GM23338 (cell line): ENCODE measurements around the gene ME3. TPM values are rescaled to one million over a fixed set of nuclear protein-coding genes. Genes with fewer than 3 reads are reported as not detected.

Experiments used
- ATAC-seq: fragments of 200-7000 bp; cut with Tn5 transposase; 3 replicates; pipeline ENCODE4 v1.9.1; 2020
- DNase-seq: peaks from one replicate; pipeline ENCODE4 v3.0.0-alpha.2; 2015; ENCODE audit warnings: low spot score
- H2AFZ ChIP-seq: fragments of 200-600 bp; sonication (generic); 2 replicates; pipeline ENCODE4 v1.8.0; 2016; ENCODE audit warnings: antibody characterized with exemption, mild to moderate bottlenecking, moderate library complexity
- H3F3A ChIP-seq: fragments of 200-600 bp; sonication (generic); replicated peaks from 2 replicates; pipeline ENCODE4 v1.8.0; 2017; ENCODE audit warnings: antibody characterized with exemption, mixed run types, low read depth
- H3K27ac ChIP-seq: fragments of 200-600 bp; sonication (generic); 2 replicates; pipeline ENCODE4 v1.6.1; 2016; ENCODE audit warnings: low read depth
- H3K27me3 ChIP-seq: fragments of 200-600 bp; sonication (generic); 2 replicates; pipeline ENCODE4 v1.8.0; 2016; ENCODE audit warnings: mild to moderate bottlenecking, mixed run types, moderate library complexity; ENCODE audit not compliant: insufficient read depth
- H3K36me3 ChIP-seq: fragments of 200-600 bp; sonication (generic); 2 replicates; pipeline ENCODE4 v1.8.0; 2016; ENCODE audit warnings: mild to moderate bottlenecking; ENCODE audit not compliant: insufficient read depth
- H3K4me1 ChIP-seq: fragments of 200-600 bp; sonication (generic); 2 replicates; pipeline ENCODE4 v1.8.0; 2016; ENCODE audit warnings: mild to moderate bottlenecking, moderate library complexity; ENCODE audit not compliant: insufficient read depth
- H3K4me2 ChIP-seq: fragments of 200-600 bp; sonication (generic); 2 replicates; pipeline ENCODE4 v1.7.1; 2017; ENCODE audit warnings: mixed run types
- H3K4me3 ChIP-seq: fragments of 200-600 bp; sonication (generic); 2 replicates; pipeline ENCODE4 v1.6.1; 2016; ENCODE audit warnings: mixed run types
- H3K79me2 ChIP-seq: fragments of 200-600 bp; sonication (generic); replicated peaks from 2 replicates; pipeline ENCODE4 v1.8.0; 2017; ENCODE audit warnings: mild to moderate bottlenecking; ENCODE audit not compliant: insufficient read depth
- H3K9me2 ChIP-seq: fragments of 200-600 bp; sonication (generic); 2 replicates; pipeline ENCODE4 v1.8.0; 2017; ENCODE audit not compliant: insufficient read depth
- H4K20me1 ChIP-seq: fragments of 200-600 bp; sonication (generic); replicated peaks from 2 replicates; pipeline ENCODE4 v1.8.0; 2017; ENCODE audit warnings: mild to moderate bottlenecking; ENCODE audit not compliant: insufficient read depth
- H3K27ac Mint-ChIP-seq: 2 replicates; pipeline ENCODE4 v1.8.0; 2020; ENCODE audit warnings: inconsistent platforms, mild to moderate bottlenecking, moderate library complexity, mixed read lengths
- H3K27me3 Mint-ChIP-seq: 3 replicates; pipeline ENCODE4 v1.8.0; 2022; ENCODE audit warnings: low read depth, mild to moderate bottlenecking, moderate library complexity, mixed read lengths, inconsistent platforms; ENCODE audit not compliant: insufficient read depth, poor library complexity
- H3K36me3 Mint-ChIP-seq: 3 replicates; pipeline ENCODE4 v1.8.0; 2021; ENCODE audit warnings: low read depth, mild to moderate bottlenecking, inconsistent platforms, moderate library complexity, mixed read lengths
- H3K4me1 Mint-ChIP-seq: 3 replicates; pipeline ENCODE4 v1.8.0; 2020; ENCODE audit warnings: mild to moderate bottlenecking, inconsistent platforms, mixed read lengths
- H3K4me3 Mint-ChIP-seq: 3 replicates; pipeline ENCODE4 v1.8.0; 2021; ENCODE audit warnings: moderate library complexity, mild to moderate bottlenecking, inconsistent platforms, mixed read lengths
- H3K9me3 Mint-ChIP-seq: 3 replicates; pipeline ENCODE4 v1.8.0; 2020; ENCODE audit warnings: moderate library complexity, mild to moderate bottlenecking, inconsistent platforms, mixed read lengths
- CREB1 ChIP-seq: fragments of 250-450 bp; sonication (Bioruptor Pico); IDR thresholded peaks from 2 replicates; pipeline ENCODE4 v1.5.0; 2020; ENCODE audit warnings: low read depth, mild to moderate bottlenecking, moderate library complexity
- EZH2 ChIP-seq: fragments of 200-600 bp; sonication (generic); IDR thresholded peaks from one replicate; pipeline ENCODE4 v1.8.0; 2017; ENCODE audit warnings: antibody characterized with exemption, mild to moderate bottlenecking, low read depth; ENCODE audit not compliant: unreplicated experiment
- EZH2phosphoT487 ChIP-seq: fragments of 200-600 bp; sonication (generic); IDR thresholded peaks from one replicate; pipeline ENCODE4 v1.8.1; 2018; ENCODE audit warnings: antibody characterized with exemption; ENCODE audit not compliant: unreplicated experiment
- JUNB ChIP-seq: IDR thresholded peaks from one replicate; pipeline ENCODE4 v1.6.1; 2016; ENCODE audit warnings: antibody characterized with exemption; ENCODE audit not compliant: unreplicated experiment
- NANOG ChIP-seq: IDR thresholded peaks from 2 replicates; pipeline ENCODE4 v1.6.1; 2016; ENCODE audit warnings: antibody characterized with exemption, borderline replicate concordance
- POLR2AphosphoS5 ChIP-seq: IDR thresholded peaks from 2 replicates; pipeline ENCODE4 v1.6.1; 2016; ENCODE audit warnings: antibody characterized with exemption, low read depth
- REST ChIP-seq: IDR thresholded peaks from one replicate; pipeline ENCODE4 v1.6.1; 2018; ENCODE audit warnings: antibody characterized with exemption; ENCODE audit not compliant: unreplicated experiment
- STAT1 ChIP-seq: IDR thresholded peaks from one replicate; pipeline ENCODE4 v1.6.1; 2016; ENCODE audit warnings: antibody characterized with exemption; ENCODE audit not compliant: unreplicated experiment
- ZNF114 ChIP-seq: fragments of 250-450 bp; sonication (Bioruptor Pico); IDR thresholded peaks from 2 replicates; pipeline ENCODE4 v1.5.0; 2020; ENCODE audit warnings: mild to moderate bottlenecking, moderate library complexity
- ZNF331 ChIP-seq: fragments of 250-450 bp; sonication (Bioruptor Pico); IDR thresholded peaks from 2 replicates; pipeline ENCODE4 v1.5.0; 2020; ENCODE audit warnings: low read depth, mild to moderate bottlenecking, moderate library complexity
- ZNF462 ChIP-seq: fragments of 250-450 bp; sonication (Bioruptor Pico); IDR thresholded peaks from 2 replicates; pipeline ENCODE4 v1.5.0; 2020; ENCODE audit warnings: mild to moderate bottlenecking, moderate library complexity
- polyA plus RNA-seq: library from polyadenylated mRNA; unstranded; fragments of >200 nt; fragmentation: Nextera tagmentation; extraction: Ambion mirVana; gene quantifications from 2 replicates; pipeline ENCODE4 v1.2.1, GENCODE V29; 2016
- total RNA-seq: library from RNA; depleted of rRNA; stranded (reverse); fragments of >200 nt; shearing (Covaris generic); gene quantifications from 2 replicates; pipeline ENCODE4 v1.2.3, GENCODE V29; 2014
- TF ChIP-seq, protein P1 (sequence below), 2 experiments: fragments of 200-600 bp in 1 of 2; sonication (generic) in 1 of 2; conservative IDR thresholded peaks; 2 replicates each; pipeline versions ENCODE4 v1.5.1 to v1.6.1; 2016 to 2017; ENCODE audit warnings: antibody characterized with exemption in 2 of 2, low read depth in 2 of 2, mild to moderate bottlenecking in 2 of 2, moderate library complexity in 1 of 2
- TF ChIP-seq, protein P2 (sequence below): IDR thresholded peaks from 2 replicates; pipeline ENCODE4 v1.6.1; 2016; ENCODE audit warnings: antibody characterized with exemption

Gene ME3
- total and polyA plus RNA-seq, 2 experiments from 2014 or later = 1.3 to 4.0 TPM

DNA sequence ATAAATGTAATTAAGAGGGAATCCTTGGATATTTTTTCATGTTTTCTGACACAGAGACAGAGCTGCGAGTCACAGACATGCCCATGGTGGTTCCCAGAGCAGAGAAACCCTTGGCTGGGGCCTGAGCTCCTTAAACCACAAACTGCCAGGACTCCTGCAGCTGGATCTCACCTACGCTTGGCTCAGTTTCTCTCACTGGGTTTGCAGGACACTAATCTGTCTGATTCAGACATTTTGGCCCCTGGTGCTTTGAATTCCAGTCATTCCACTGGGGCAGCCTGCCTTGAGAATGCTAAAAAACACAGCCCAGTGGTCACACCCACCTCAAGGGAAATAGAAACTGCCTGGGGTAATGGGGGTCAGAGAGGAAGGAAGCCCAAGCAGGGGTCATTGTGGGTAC is 175.1 kb downstream of the ME3 start:
- peaks cover 20% of the 10 kb centered on the region; the same call in 2 of the 3 replicates for H3K4me1 Mint-ChIP-seq
- H3K36me3 ChIP-seq = no peaks in the 10 kb centered on the region
- no peaks in the 10 kb centered on the region for H3K9me3 Mint-ChIP-seq
- H3K4me2 ChIP-seq = no peak overlapping the region
- no peak overlapping the region for H3K4me3 Mint-ChIP-seq
- H3K4me3 ChIP-seq = no peak overlapping the region
- peaks cover 21% of the 10 kb centered on the region for H3K4me1 ChIP-seq
- no peak overlapping the region for H3K27ac ChIP-seq
- H3K27ac Mint-ChIP-seq = no peak overlapping the region
- H3F3A ChIP-seq = no peaks in the 10 kb centered on the region
- DNase-seq (no peak), ATAC-seq (no peak)
- TF ChIP-seq EZH2 (no peak), STAT1 (no peak), ZNF114 (CRISPR knock-in tag) (no peak), ZNF331 (no peak), JUNB (no peak), REST (no peak), EZH2phosphoT487 (no peak), POLR2AphosphoS5 (no peak), NANOG (no peak), ZNF462 (CRISPR knock-in tag) (no peak), CREB1 (CRISPR knock-in tag) (no peak)
- TF ChIP-seq, protein P1, sequence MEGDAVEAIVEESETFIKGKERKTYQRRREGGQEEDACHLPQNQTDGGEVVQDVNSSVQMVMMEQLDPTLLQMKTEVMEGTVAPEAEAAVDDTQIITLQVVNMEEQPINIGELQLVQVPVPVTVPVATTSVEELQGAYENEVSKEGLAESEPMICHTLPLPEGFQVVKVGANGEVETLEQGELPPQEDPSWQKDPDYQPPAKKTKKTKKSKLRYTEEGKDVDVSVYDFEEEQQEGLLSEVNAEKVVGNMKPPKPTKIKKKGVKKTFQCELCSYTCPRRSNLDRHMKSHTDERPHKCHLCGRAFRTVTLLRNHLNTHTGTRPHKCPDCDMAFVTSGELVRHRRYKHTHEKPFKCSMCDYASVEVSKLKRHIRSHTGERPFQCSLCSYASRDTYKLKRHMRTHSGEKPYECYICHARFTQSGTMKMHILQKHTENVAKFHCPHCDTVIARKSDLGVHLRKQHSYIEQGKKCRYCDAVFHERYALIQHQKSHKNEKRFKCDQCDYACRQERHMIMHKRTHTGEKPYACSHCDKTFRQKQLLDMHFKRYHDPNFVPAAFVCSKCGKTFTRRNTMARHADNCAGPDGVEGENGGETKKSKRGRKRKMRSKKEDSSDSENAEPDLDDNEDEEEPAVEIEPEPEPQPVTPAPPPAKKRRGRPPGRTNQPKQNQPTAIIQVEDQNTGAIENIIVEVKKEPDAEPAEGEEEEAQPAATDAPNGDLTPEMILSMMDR (conservative IDR thresholded peaks at IDR 0.05; ENCODE audit: low read depth in 2 of 2) = no peak
- TF ChIP-seq, protein P2, sequence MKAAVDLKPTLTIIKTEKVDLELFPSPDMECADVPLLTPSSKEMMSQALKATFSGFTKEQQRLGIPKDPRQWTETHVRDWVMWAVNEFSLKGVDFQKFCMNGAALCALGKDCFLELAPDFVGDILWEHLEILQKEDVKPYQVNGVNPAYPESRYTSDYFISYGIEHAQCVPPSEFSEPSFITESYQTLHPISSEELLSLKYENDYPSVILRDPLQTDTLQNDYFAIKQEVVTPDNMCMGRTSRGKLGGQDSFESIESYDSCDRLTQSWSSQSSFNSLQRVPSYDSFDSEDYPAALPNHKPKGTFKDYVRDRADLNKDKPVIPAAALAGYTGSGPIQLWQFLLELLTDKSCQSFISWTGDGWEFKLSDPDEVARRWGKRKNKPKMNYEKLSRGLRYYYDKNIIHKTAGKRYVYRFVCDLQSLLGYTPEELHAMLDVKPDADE = no peak
- H3K79me2 ChIP-seq = no peaks in the 10 kb centered on the region
- H3K36me3 Mint-ChIP-seq = no peaks in the 10 kb centered on the region
- H2AFZ ChIP-seq = peak overlapping the region; percentile 23; the same call in 1 of the 2 replicates
- peaks cover 5% of the 10 kb centered on the region; the same call in 1 of the 2 replicates for H3K9me2 ChIP-seq
- H3K27me3 Mint-ChIP-seq = peaks cover 2% of the 10 kb centered on the region
- H3K27me3 ChIP-seq = no peaks in the 10 kb centered on the region
- no peaks in the 10 kb centered on the region for H4K20me1 ChIP-seq
